PC-9 (cell line): ENCODE results near the gene THBS1. TPM values are rescaled to one million over a fixed set of nuclear protein-coding genes. Genes with fewer than 3 reads are reported as not detected.
A peak's percentile ranks its signal among the peaks of the same experiment; 100 is the strongest.

ENCODE experiments used
- BruUV-seq: library from RNA; stranded (reverse); fragments of 400-500 nt; replicated peaks from 2 replicates; lab custom pipeline; 2021; lab: Mats Ljungman, UMichigan
- CTCF ChIA-PET: fragments of 300-600 bp; sonication (Branson Sonifier 250); formaldehyde crosslinking; loops from one replicate; lab custom pipeline; 2022; ENCODE audit warnings: antibody characterized with exemption; lab: Charles Lee
- POLR2A ChIA-PET: fragments of 300-600 bp; sonication (Branson Sonifier 250); formaldehyde crosslinking; loops from one replicate; lab custom pipeline; 2022; ENCODE audit warnings: antibody characterized with exemption; ENCODE audit not compliant: unreplicated experiment; lab: Charles Lee
- DNase-seq, 2 experiments: peaks; one replicate each; pipeline versions ENCODE4 v3.0.0 to v3.0.0-alpha.2; 2015 to 2022; ENCODE audit warnings: mixed read lengths in 1 of 2
- H2AFZ ChIP-seq: fragments of 200-600 bp; sonication (generic); 2 replicates; pipeline ENCODE4 v1.8.1; 2017; ENCODE audit warnings: antibody characterized with exemption
- H3F3A ChIP-seq: fragments of 200-600 bp; sonication (generic); 2 replicates; pipeline ENCODE4 v1.8.1; 2017; ENCODE audit warnings: antibody characterized with exemption, mild to moderate bottlenecking, low read depth; ENCODE audit not compliant: insufficient read depth
- H3K27ac ChIP-seq: fragments of 200-600 bp; sonication (generic); 2 replicates; pipeline ENCODE4 v1.6.1; 2016; ENCODE audit warnings: mixed run types
- H3K27me3 ChIP-seq: fragments of 200-600 bp; sonication (generic); 2 replicates; pipeline ENCODE4 v1.6.1; 2016; ENCODE audit warnings: low read depth, mixed run types; ENCODE audit not compliant: insufficient read depth
- H3K36me3 ChIP-seq: fragments of 200-600 bp; sonication (generic); 2 replicates; pipeline ENCODE4 v1.6.1; 2016; ENCODE audit warnings: low read depth, mixed run types
- H3K4me1 ChIP-seq: fragments of 200-600 bp; sonication (generic); replicated peaks from 2 replicates; pipeline ENCODE4 v1.6.1; 2016; ENCODE audit warnings: mixed run types; ENCODE audit not compliant: insufficient read depth
- H3K4me2 ChIP-seq: fragments of 200-600 bp; sonication (generic); 2 replicates; pipeline ENCODE4 v1.6.1; 2017; ENCODE audit warnings: mixed run types
- H3K4me3 ChIP-seq: fragments of 200-600 bp; sonication (generic); 2 replicates; pipeline ENCODE4 v1.6.1; 2016; ENCODE audit warnings: mixed run types
- H3K79me2 ChIP-seq: fragments of 200-600 bp; sonication (generic); 2 replicates; pipeline ENCODE4 v1.6.1; 2017; ENCODE audit warnings: low read depth, mixed run types
- H3K9me2 ChIP-seq: fragments of 200-600 bp; sonication (generic); 2 replicates; pipeline ENCODE4 v1.8.1; 2017; ENCODE audit warnings: mild to moderate bottlenecking; ENCODE audit not compliant: insufficient read depth
- H3K9me3 ChIP-seq: fragments of 200-600 bp; sonication (generic); 2 replicates; pipeline ENCODE4 v1.8.1; 2016; ENCODE audit warnings: low read depth; ENCODE audit not compliant: insufficient read depth
- H4K20me1 ChIP-seq: fragments of 200-600 bp; sonication (generic); 2 replicates; pipeline ENCODE4 v1.8.1; 2017; ENCODE audit not compliant: insufficient read depth
- CTCF ChIP-seq: fragments of 200-600 bp; sonication (generic); conservative IDR thresholded peaks from 2 replicates; pipeline ENCODE4 v1.6.1; 2017; ENCODE audit warnings: mixed run types, antibody characterized with exemption, mild to moderate bottlenecking, moderate library complexity
- EZH2 ChIP-seq: fragments of 200-600 bp; sonication (generic); IDR thresholded peaks from 2 replicates; pipeline ENCODE4 v1.8.0; 2017; ENCODE audit warnings: antibody characterized with exemption, low read depth
- intact Hi-C: fragments of 100-400 bp; cut with micrococcal nuclease; formaldehyde crosslinking; loops from one replicate; pipeline ENCODE4 v1.10.0; 2022; ENCODE audit not compliant: unreplicated experiment
- total RNA-seq: library from RNA; stranded (reverse); gene quantifications from 2 replicates; pipeline ENCODE4 v1.2.3, GENCODE V29; 2021

The THBS1 gene
- total RNA-seq, 1 experiment from 2014 or later = 406 TPM

- ChIA-PET CTCF (no interaction called here), POLR2A (interaction anchor here (0.6 to 0.7 kb wide), 3 partner anchors 12 to 671 kb away, joined by 4 to 8 read pairs (median 7); no protein-coding TSS in a partner anchor)
- no peaks in the 10 kb centered on the region for H3K79me2 ChIP-seq
- H3K36me3 ChIP-seq = peaks cover 30% of the 10 kb centered on the region
- BruUV-seq = TSS peak; percentile 14
- no peak overlapping the region for H3K4me2 ChIP-seq
- no peak overlapping the region for H2AFZ ChIP-seq
- H3K4me1 ChIP-seq = no peaks in the 10 kb centered on the region
- no peak overlapping the region for H3K27ac ChIP-seq
- TF ChIP-seq EZH2 = no peak
- no peak for TF ChIP-seq CTCF
- DNase-seq = no peak
- no peaks in the 10 kb centered on the region for H3K9me3 ChIP-seq
- H4K20me1 ChIP-seq = no peaks in the 10 kb centered on the region
- no peaks in the 10 kb centered on the region for H3K27me3 ChIP-seq
- peaks cover 23% of the 10 kb centered on the region; the same call in 1 of the 2 replicates for H3F3A ChIP-seq
- no peak overlapping the region for H3K4me3 ChIP-seq
- intact Hi-C loops = loop anchor here (5.0 kb wide), 3 partner anchors 47 to 162 kb away; no protein-coding TSS in a partner anchor
- no peaks in the 10 kb centered on the region for H3K9me2 ChIP-seq
Measured at GRCh38 chr15:39595338-39596221, 14.7 kb downstream of the THBS1 start.

- no peak for TF ChIP-seq EZH2
- TF ChIP-seq CTCF = no peak
- BruUV-seq = no TSS peak
- Histone ChIP-seq H3K4me1 (no peaks in the 10 kb centered on the region), H3K4me3 (no peak overlapping the region), H3K9me2 (no peaks in the 10 kb centered on the region), H3K27ac (no peak overlapping the region), H3K9me3 (no peaks in the 10 kb centered on the region), H3K79me2 (no peaks in the 10 kb centered on the region), H3K4me2 (no peak overlapping the region), H2AFZ (no peak overlapping the region), H3K27me3 (no peaks in the 10 kb centered on the region), H3K36me3 (peaks cover 27% of the 10 kb centered on the region), H4K20me1 (no peaks in the 10 kb centered on the region), H3F3A (peaks cover 23% of the 10 kb centered on the region; the same call in 1 of the 2 replicates)
- no peak for DNase-seq
- CTCF ChIA-PET = no interaction called here
- intact Hi-C loops = loop anchor here (5.0 kb wide), 3 partner anchors 46 to 161 kb away; no protein-coding TSS in a partner anchor
- POLR2A ChIA-PET = interaction anchor here (0.5 to 0.6 kb wide), 2 partner anchors 206 to 670 kb away, joined by 3 to 7 read pairs; no protein-coding TSS in a partner anchor
Measured at GRCh38 chr15:39596358-39597051, 15.6 kb downstream of the THBS1 start.

DNA sequence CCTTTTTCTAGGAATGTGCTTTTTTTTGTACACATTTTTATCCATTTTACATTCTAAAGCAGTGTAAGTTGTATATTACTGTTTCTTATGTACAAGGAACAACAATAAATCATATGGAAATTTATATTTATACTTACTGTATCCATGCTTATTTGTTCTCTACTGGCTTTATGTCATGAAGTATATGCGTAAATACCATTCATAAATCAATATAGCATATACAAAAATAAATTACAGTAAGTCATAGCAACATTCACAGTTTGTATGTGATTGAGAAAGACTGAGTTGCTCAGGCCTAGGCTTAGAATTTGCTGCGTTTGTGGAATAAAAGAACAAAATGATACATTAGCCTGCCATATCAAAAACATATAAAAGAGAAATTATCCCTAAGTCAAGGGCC, 16.5 kb downstream of the THBS1 start:
- no peaks in the 10 kb centered on the region for H3K9me2 ChIP-seq
- H3K27ac ChIP-seq = no peak overlapping the region
- no peaks in the 10 kb centered on the region for H3K79me2 ChIP-seq
- no peaks in the 10 kb centered on the region for H3K27me3 ChIP-seq
- no peaks in the 10 kb centered on the region for H4K20me1 ChIP-seq
- intact Hi-C loops = loop anchor here (5.0 kb wide), 3 partner anchors 45 to 160 kb away; no protein-coding TSS in a partner anchor
- H3F3A ChIP-seq = peaks cover 23% of the 10 kb centered on the region; the same call in 1 of the 2 replicates
- H2AFZ ChIP-seq = no peak overlapping the region
- no peaks in the 10 kb centered on the region for H3K4me1 ChIP-seq
- no peak overlapping the region for H3K4me3 ChIP-seq
- TF ChIP-seq CTCF (no peak), EZH2 (no peak)
- peaks cover 21% of the 10 kb centered on the region; the same call in 1 of the 2 replicates for H3K36me3 ChIP-seq
- ChIA-PET POLR2A (interaction anchor here (0.5 kb wide), 1 partner anchor 206 kb away, joined by 3 read pairs; no protein-coding TSS in a partner anchor), CTCF (no interaction called here)
- no peak overlapping the region for H3K4me2 ChIP-seq
- BruUV-seq = no TSS peak
- H3K9me3 ChIP-seq = no peaks in the 10 kb centered on the region
- no peak for DNase-seq
